Measurements from ENCODE around the gene CD93.

Gene CD93

GRCh38 chr20:23120936-23121750 lies 35.0 kb upstream of the CD93 start:
- DNase-seq (ENCODE audit: extremely low read depth in 1 of 2, low read depth in 1 of 2): no peak

- no peak for DNase-seq (ENCODE audit: extremely low read depth in 1 of 2, low read depth in 1 of 2)
Measured at GRCh38 chr20:23120261-23120660, 34.1 kb upstream of the CD93 start.

- DNase-seq (ENCODE audit: extremely low read depth in 1 of 2, low read depth in 1 of 2): no peak
Measured at GRCh38 chr20:23119456-23120216, 33.5 kb upstream of the CD93 start.

GRCh38 chr20:23118766-23119165 lies 32.6 kb upstream of the CD93 start:
- no peak for DNase-seq (ENCODE audit: extremely low read depth in 1 of 2, low read depth in 1 of 2)

GRCh38 chr20:23118144-23118543 lies 32.0 kb upstream of the CD93 start:
- DNase-seq (ENCODE audit: extremely low read depth in 1 of 2, low read depth in 1 of 2): no peak

GRCh38 chr20:23117738-23118137 lies 31.6 kb upstream of the CD93 start:
- DNase-seq (ENCODE audit: extremely low read depth in 1 of 2, low read depth in 1 of 2): no peak

GRCh38 chr20:23116311-23117089 lies 30.4 kb upstream of the CD93 start:
- no peak for DNase-seq (ENCODE audit: extremely low read depth in 1 of 2, low read depth in 1 of 2)

GRCh38 chr20:23115822-23116221 lies 29.7 kb upstream of the CD93 start:
- no peak for DNase-seq (ENCODE audit: extremely low read depth in 1 of 2, low read depth in 1 of 2)

GRCh38 chr20:23114448-23115082 lies 28.4 kb upstream of the CD93 start:
- DNase-seq (ENCODE audit: extremely low read depth in 1 of 2, low read depth in 1 of 2): no peak

GRCh38 chr20:23114018-23114417 lies 27.9 kb upstream of the CD93 start:
- DNase-seq (ENCODE audit: extremely low read depth in 1 of 2, low read depth in 1 of 2): no peak

- no peak for DNase-seq (ENCODE audit: extremely low read depth in 1 of 2, low read depth in 1 of 2)
Measured at GRCh38 chr20:23112595-23112994, 26.5 kb upstream of the CD93 start.

- DNase-seq (ENCODE audit: extremely low read depth in 1 of 2, low read depth in 1 of 2): no peak
Measured at GRCh38 chr20:23111944-23112342, 25.8 kb upstream of the CD93 start.

GRCh38 chr20:23111307-23111943 lies 25.3 kb upstream of the CD93 start:
- DNase-seq (ENCODE audit: extremely low read depth in 1 of 2, low read depth in 1 of 2): no peak

- no peak for DNase-seq (ENCODE audit: extremely low read depth in 1 of 2, low read depth in 1 of 2)
Measured at GRCh38 chr20:23108871-23109270, 22.7 kb upstream of the CD93 start.

GRCh38 chr20:23107466-23107865 lies 21.3 kb upstream of the CD93 start:
- no peak for DNase-seq (ENCODE audit: extremely low read depth in 1 of 2, low read depth in 1 of 2)

GRCh38 chr20:23106271-23106851 lies 20.2 kb upstream of the CD93 start:
- DNase-seq (ENCODE audit: extremely low read depth in 1 of 2, low read depth in 1 of 2): no peak

GRCh38 chr20:23105193-23105592 lies 19.1 kb upstream of the CD93 start:
- no peak for DNase-seq (ENCODE audit: extremely low read depth in 1 of 2, low read depth in 1 of 2)

- DNase-seq (ENCODE audit: extremely low read depth in 1 of 2, low read depth in 1 of 2): no peak
Measured at GRCh38 chr20:23103284-23104018, 17.3 kb upstream of the CD93 start.

GRCh38 chr20:23101696-23102406 lies 15.7 kb upstream of the CD93 start:
- DNase-seq (ENCODE audit: extremely low read depth in 1 of 2, low read depth in 1 of 2): no peak

Measured in activated CD8-positive, alpha-beta memory T cell treated with anti-CD3 and anti-CD28 coated beads for 1 hour (primary cell).